Caco-2 (cell line): ENCODE data around the gene ST3GAL3. TPM values are rescaled to one million over a fixed set of nuclear protein-coding genes. Genes with fewer than 3 reads are reported as not detected.
A peak's percentile ranks its signal among the peaks of the same experiment; 100 is the strongest.

Source experiments
- BruUV-seq: library from RNA; stranded (reverse); fragments of 400-500 nt; replicated peaks from 2 replicates; lab custom pipeline; 2021; lab: Mats Ljungman, UMichigan
- CTCF ChIA-PET: fragments of 300-600 bp; sonication (Branson Sonifier 250); formaldehyde crosslinking; loops from one replicate; lab custom pipeline; 2022; ENCODE audit warnings: antibody characterized with exemption; lab: Charles Lee
- POLR2A ChIA-PET: fragments of 300-600 bp; sonication (Branson Sonifier 250); formaldehyde crosslinking; loops from one replicate; lab custom pipeline; 2022; ENCODE audit warnings: antibody characterized with exemption; lab: Charles Lee
- DNase-seq, 2 experiments: peaks; one replicate each; pipeline versions ENCODE4 v3.0.0 to v3.0.0-alpha.2; 2020 to 2022
- H3K27me3 ChIP-seq: replicated peaks from 2 replicates; pipeline ENCODE4 v1.6.0; 2011; ENCODE audit warnings: low read length; ENCODE audit not compliant: control insufficient read depth, insufficient read depth
- H3K36me3 ChIP-seq: 2 replicates; pipeline ENCODE4 v1.5.1; 2011; ENCODE audit warnings: low read length; ENCODE audit not compliant: control insufficient read depth, insufficient read depth
- H3K4me1 ChIP-seq: fragments of 250-450 bp; sonication (Bioruptor Pico); 2 replicates; pipeline ENCODE4 v1.5.1; 2020; ENCODE audit warnings: mild to moderate bottlenecking
- H3K4me3 ChIP-seq: 2 replicates; pipeline ENCODE4 v1.5.1; 2011; ENCODE audit warnings: low read depth, mild to moderate bottlenecking, control low read depth, low read length
- H3K9me3 ChIP-seq: fragments of 250-450 bp; sonication (Bioruptor Pico); 2 replicates; pipeline ENCODE4 v1.5.1; 2020; ENCODE audit warnings: mild to moderate bottlenecking, moderate library complexity
- H3K27ac Mint-ChIP-seq: one replicate; pipeline ENCODE4 v1.8.0; 2022; ENCODE audit warnings: mixed read lengths; ENCODE audit not compliant: unreplicated experiment
- H3K27me3 Mint-ChIP-seq: one replicate; pipeline ENCODE4 v1.8.0; 2022; ENCODE audit warnings: mixed read lengths; ENCODE audit not compliant: insufficient read depth, unreplicated experiment
- H3K36me3 Mint-ChIP-seq: one replicate; pipeline ENCODE4 v1.8.0; 2022; ENCODE audit warnings: mild to moderate bottlenecking, mixed read lengths; ENCODE audit not compliant: insufficient read depth, unreplicated experiment
- H3K4me1 Mint-ChIP-seq: one replicate; pipeline ENCODE4 v1.8.0; 2022; ENCODE audit warnings: low read depth, mixed read lengths; ENCODE audit not compliant: unreplicated experiment
- H3K4me3 Mint-ChIP-seq: one replicate; pipeline ENCODE4 v1.8.0; 2022; ENCODE audit warnings: mild to moderate bottlenecking, moderate library complexity, mixed read lengths; ENCODE audit not compliant: unreplicated experiment
- H3K9me3 Mint-ChIP-seq: one replicate; pipeline ENCODE4 v1.8.0; 2022; ENCODE audit warnings: mixed read lengths; ENCODE audit not compliant: unreplicated experiment
- CTCF ChIP-seq, 2 experiments: fragments of 200-600 bp in 1 of 2; IDR thresholded peaks; 1 replicate in 1 of 2; 2 replicates in 1 of 2; pipeline versions ENCODE4 v1.5.1 to v1.8.0; 2011 to 2022; ENCODE audit warnings: antibody characterized with exemption in 1 of 2, control low read depth in 1 of 2, inconsistent platforms in 1 of 2, low read depth in 1 of 2, low read length in 1 of 2, mild to moderate bottlenecking in 1 of 2, moderate library complexity in 1 of 2; ENCODE audit not compliant: insufficient read depth in 1 of 2, severe bottlenecking in 1 of 2, unreplicated experiment in 1 of 2
- intact Hi-C: fragments of 100-400 bp; cut with micrococcal nuclease; formaldehyde crosslinking; loops from one replicate; pipeline ENCODE4 v1.10.0; 2022; ENCODE audit not compliant: unreplicated experiment
- total RNA-seq: library from RNA; stranded (reverse); gene quantifications from 2 replicates; pipeline ENCODE4 v1.2.3, GENCODE V29; 2022

Gene ST3GAL3
- total RNA-seq, 1 experiment from 2014 or later = 5.6 TPM

GRCh38 chr1:43757343-43758053, 50.2 kb downstream of the ST3GAL3 start:
- no peaks in the 10 kb centered on the region for H3K36me3 Mint-ChIP-seq
- no peak overlapping the region for H3K4me3 Mint-ChIP-seq
- 0 out of 2 replicates have a peak, but pooled peaks cover 4% of the 10 kb centered on the region for H3K4me1 ChIP-seq
- TF ChIP-seq CTCF (IDR thresholded peaks at IDR 0.05; ENCODE audit: insufficient read depth in 1 of 2, low read depth in 1 of 2, low read length in 1 of 2, severe bottlenecking in 1 of 2, unreplicated experiment in 1 of 2) = no peak
- no peaks in the 10 kb centered on the region for H3K36me3 ChIP-seq
- no peak overlapping the region for H3K27ac Mint-ChIP-seq
- no TSS peak for BruUV-seq
- H3K4me1 Mint-ChIP-seq = peaks cover 6% of the 10 kb centered on the region
- no peak overlapping the region for H3K4me3 ChIP-seq
- ChIA-PET CTCF (no interaction called here), POLR2A (no interaction called here)
- intact Hi-C loops = no loop called here
- H3K9me3 ChIP-seq = no peaks in the 10 kb centered on the region
- no peak for DNase-seq
- no peaks in the 10 kb centered on the region for H3K27me3 Mint-ChIP-seq
- H3K27me3 ChIP-seq = no peaks in the 10 kb centered on the region
- H3K9me3 Mint-ChIP-seq = no peaks in the 10 kb centered on the region

GRCh38 chr1:43760745-43761317, 53.5 kb downstream of the ST3GAL3 start:
- H3K9me3 Mint-ChIP-seq = no peaks in the 10 kb centered on the region
- ChIA-PET POLR2A (no interaction called here), CTCF (no interaction called here)
- intact Hi-C loops = loop anchor here (5.0 to 10.0 kb wide), 2 partner anchors 114 to 276 kb away; no protein-coding TSS in a partner anchor
- H3K27ac Mint-ChIP-seq = no peak overlapping the region
- Histone ChIP-seq H3K36me3 (no peaks in the 10 kb centered on the region), H3K4me3 (no peak overlapping the region), H3K27me3 (no peaks in the 10 kb centered on the region), H3K9me3 (no peaks in the 10 kb centered on the region), H3K4me1 (0 out of 2 replicates have a peak, but pooled peaks cover 4% of the 10 kb centered on the region)
- BruUV-seq = no TSS peak
- no peak for TF ChIP-seq CTCF (IDR thresholded peaks at IDR 0.05; ENCODE audit: insufficient read depth in 1 of 2, low read depth in 1 of 2, low read length in 1 of 2, severe bottlenecking in 1 of 2, unreplicated experiment in 1 of 2)
- no peak overlapping the region for H3K4me3 Mint-ChIP-seq
- no peaks in the 10 kb centered on the region for H3K27me3 Mint-ChIP-seq
- no peak for DNase-seq
- no peaks in the 10 kb centered on the region for H3K36me3 Mint-ChIP-seq
- peaks cover 6% of the 10 kb centered on the region for H3K4me1 Mint-ChIP-seq

GRCh38 chr1:43763497-43763973, 56.2 kb downstream of the ST3GAL3 start:
- H3K9me3 Mint-ChIP-seq = no peaks in the 10 kb centered on the region
- no peaks in the 10 kb centered on the region for H3K9me3 ChIP-seq
- intact Hi-C loops = loop anchor here (1.0 to 10.0 kb wide), 5 partner anchors 111 to 274 kb away; partner anchors contain the start of gene CCDC24
- ChIA-PET CTCF (interaction anchor here (0.5 to 3.0 kb wide), 19 partner anchors 9 to 284 kb away, joined by 3 to 66 read pairs (median 4); partner anchors contain the start of genes DPH2 and IPO13), POLR2A (no interaction called here)
- no peaks in the 10 kb centered on the region for H3K36me3 Mint-ChIP-seq
- H3K36me3 ChIP-seq = no peaks in the 10 kb centered on the region
- no peak overlapping the region for H3K27ac Mint-ChIP-seq
- peak; percentile 66 to 72 for TF ChIP-seq CTCF (IDR thresholded peaks at IDR 0.05; ENCODE audit: insufficient read depth in 1 of 2, low read depth in 1 of 2, low read length in 1 of 2, severe bottlenecking in 1 of 2, unreplicated experiment in 1 of 2)
- no peaks in the 10 kb centered on the region for H3K4me1 ChIP-seq
- DNase-seq = peak; percentile 59 to 62
- H3K4me3 ChIP-seq = no peak overlapping the region
- H3K4me1 Mint-ChIP-seq = no peaks in the 10 kb centered on the region
- no peak overlapping the region for H3K4me3 Mint-ChIP-seq
- H3K27me3 ChIP-seq = no peaks in the 10 kb centered on the region
- no peaks in the 10 kb centered on the region for H3K27me3 Mint-ChIP-seq
- BruUV-seq = no TSS peak
